Stimulated activated naive CD4-positive, alpha-beta T cell treated with Interleukin-2 at 50 U/mL for 16 hours (primary cell): Measurements from ENCODE around the gene UBAC2.

Experiments used
- DNase-seq: peaks from one replicate; lab custom pipeline; 2025; lab: John Stamatoyannopoulos, UW

UBAC2 gene

GRCh38 chr13:99270518-99270917, 69.9 kb downstream of the UBAC2 start:
- no peak for DNase-seq

GRCh38 chr13:99271249-99271648, 70.6 kb downstream of the UBAC2 start:
- DNase-seq: no peak

- no peak for DNase-seq
These were observed 71.8 kb downstream of the UBAC2 start for GRCh38 chr13:99272481-99272880.

- no peak for DNase-seq
These were observed 72.5 kb downstream of the UBAC2 start for GRCh38 chr13:99273128-99273527.

GRCh38 chr13:99275093-99275469, 74.4 kb downstream of the UBAC2 start:
- peak; percentile 25 for DNase-seq

- DNase-seq: no peak
These were observed 76.1 kb downstream of the UBAC2 start for GRCh38 chr13:99276706-99277105.

- DNase-seq: no peak
These were observed 77.0 kb downstream of the UBAC2 start for GRCh38 chr13:99277629-99278028.

- DNase-seq: no peak
These were observed 77.5 kb downstream of the UBAC2 start for GRCh38 chr13:99278200-99278599.

GRCh38 chr13:99278843-99279242, 78.2 kb downstream of the UBAC2 start:
- DNase-seq: no peak

GRCh38 chr13:99279637-99280036, 79.0 kb downstream of the UBAC2 start:
- no peak for DNase-seq

GRCh38 chr13:99280166-99280565, 79.5 kb downstream of the UBAC2 start:
- DNase-seq: no peak

- DNase-seq: peak; percentile 33
These were observed 81.2 kb downstream of the UBAC2 start for GRCh38 chr13:99281811-99282263.

GRCh38 chr13:99282264-99283231, 81.9 kb downstream of the UBAC2 start:
- DNase-seq: no peak

GRCh38 chr13:99285432-99286182, 85.0 kb downstream of the UBAC2 start:
- no peak for DNase-seq

- no peak for DNase-seq
These were observed 86.9 kb downstream of the UBAC2 start for GRCh38 chr13:99287551-99287950.

- peak; percentile 53 for DNase-seq
These were observed 87.4 kb downstream of the UBAC2 start for GRCh38 chr13:99288089-99288488.

GRCh38 chr13:99289271-99289670, 88.6 kb downstream of the UBAC2 start:
- no peak for DNase-seq

- DNase-seq: peak; percentile 57
These were observed 89.2 kb downstream of the UBAC2 start for GRCh38 chr13:99289674-99290337.

GRCh38 chr13:99290894-99291293, 90.2 kb downstream of the UBAC2 start:
- DNase-seq: no peak

- no peak for DNase-seq
These were observed 92.5 kb downstream of the UBAC2 start for GRCh38 chr13:99293178-99293577.

GRCh38 chr13:99294198-99294597, 93.5 kb downstream of the UBAC2 start:
- no peak for DNase-seq

GRCh38 chr13:99294958-99295357, 94.3 kb downstream of the UBAC2 start:
- DNase-seq: no peak
